Stimulated activated CD8-positive, alpha-beta memory T cell treated with anti-CD3 and anti-CD28 coated beads, Interleukin-4, amount 100 ng/mL, for 4 hours (primary cell): ENCODE measurements around the gene ATXN7L1.

Experiments
- DNase-seq, 2 donors: peaks; one replicate each; pipeline ENCODE4 v3.0.0-alpha.2; 2020; ENCODE audit warnings: low read depth in 2 of 2, low spot score in 1 of 2

Gene ATXN7L1

GRCh38 chr7:105779856-105780780 lies 96.3 kb downstream of the ATXN7L1 start:
- no peak for DNase-seq

GRCh38 chr7:105778956-105779355 lies 97.4 kb downstream of the ATXN7L1 start:
- DNase-seq, result no peak

GRCh38 chr7:105776986-105777910 lies 99.2 kb downstream of the ATXN7L1 start:
- DNase-seq, result no peak

- no peak for DNase-seq
Observed at GRCh38 chr7:105776068-105776790, 100.2 kb downstream of the ATXN7L1 start.

- no peak for DNase-seq
Observed at GRCh38 chr7:105775580-105775979, 100.8 kb downstream of the ATXN7L1 start.

- no peak for DNase-seq
Observed at GRCh38 chr7:105773030-105773460, 103.4 kb downstream of the ATXN7L1 start.

GRCh38 chr7:105769901-105770628 lies 106.3 kb downstream of the ATXN7L1 start:
- no peak for DNase-seq

- no peak for DNase-seq
Observed at GRCh38 chr7:105768898-105769507, 107.4 kb downstream of the ATXN7L1 start.

GRCh38 chr7:105768117-105768516 lies 108.3 kb downstream of the ATXN7L1 start:
- DNase-seq, result no peak

- no peak for DNase-seq
Observed at GRCh38 chr7:105766421-105767073, 109.9 kb downstream of the ATXN7L1 start.

GRCh38 chr7:105765846-105766245 lies 110.6 kb downstream of the ATXN7L1 start:
- DNase-seq, result no peak

GRCh38 chr7:105764506-105764905 lies 111.9 kb downstream of the ATXN7L1 start:
- no peak for DNase-seq

GRCh38 chr7:105760551-105761447 lies 115.6 kb downstream of the ATXN7L1 start:
- no peak for DNase-seq

GRCh38 chr7:105759670-105760550 lies 116.5 kb downstream of the ATXN7L1 start:
- no peak for DNase-seq

GRCh38 chr7:105756367-105756766 lies 120.0 kb downstream of the ATXN7L1 start:
- DNase-seq, result no peak

- DNase-seq, result no peak
Observed at GRCh38 chr7:105752671-105753275, 123.6 kb downstream of the ATXN7L1 start.

- DNase-seq, result no peak
Observed at GRCh38 chr7:105751054-105751453, 125.3 kb downstream of the ATXN7L1 start.
